CD4-positive, alpha-beta memory T cell (primary cell): ENCODE results near the gene SNCAIP. TPM values are rescaled to one million over a fixed set of nuclear protein-coding genes. Genes with fewer than 3 reads are reported as not detected.

Experiments
- CTCF ChIA-PET: fragments of 350-600 bp; sonication (Branson Sonifier 250); formaldehyde crosslinking; loops from one replicate; lab custom pipeline; 2021; ENCODE audit warnings: inconsistent platforms; ENCODE audit not compliant: partially characterized antibody; lab: Charles Lee
- POLR2A ChIA-PET: fragments of 350-600 bp; sonication (Branson Sonifier 250); formaldehyde crosslinking; loops from one replicate; lab custom pipeline; 2021; ENCODE audit not compliant: partially characterized antibody; lab: Charles Lee
- DNase-seq, 5 donors: peaks; one replicate each; pipeline versions ENCODE4 v3.0.0 to v3.0.0-alpha.2; 2020 to 2022; ENCODE audit warnings: mixed read lengths in 1 of 5
- H3K27ac ChIP-seq: one replicate; pipeline ENCODE4 v1.7.0; 2013; ENCODE audit warnings: low read depth, low read length
- H3K27me3 ChIP-seq: 2 replicates; pipeline ENCODE4 v1.7.0; 2013; ENCODE audit warnings: mild to moderate bottlenecking, low read length, moderate library complexity; ENCODE audit not compliant: insufficient read depth
- H3K36me3 ChIP-seq: 2 replicates; pipeline ENCODE4 v1.7.0; 2013; ENCODE audit warnings: mild to moderate bottlenecking, low read length, moderate library complexity; ENCODE audit not compliant: insufficient read depth
- H3K4me1 ChIP-seq: 2 replicates; pipeline ENCODE4 v1.7.0; 2013; ENCODE audit warnings: mild to moderate bottlenecking, low read length, moderate library complexity; ENCODE audit not compliant: insufficient read depth
- H3K4me3 ChIP-seq, 2 donors: one replicate each; pipeline ENCODE4 v1.7.0; 2013; ENCODE audit warnings: low read length in 2 of 2, mild to moderate bottlenecking in 1 of 2
- H3K9me3 ChIP-seq, 2 donors: one replicate each; pipeline ENCODE4 v1.7.0; 2013; ENCODE audit warnings: low read length in 2 of 2, control low read depth in 1 of 2; ENCODE audit not compliant: control insufficient read depth in 1 of 2
- H3K27ac Mint-ChIP-seq, 7 donors: one replicate each; pipeline ENCODE4 v1.8.0; 2020 to 2021; ENCODE audit warnings: mixed read lengths in 7 of 7, mild to moderate bottlenecking in 6 of 7, inconsistent platforms in 3 of 7, moderate library complexity in 3 of 7
- H3K27me3 Mint-ChIP-seq, 2 donors: one replicate each; pipeline ENCODE4 v1.8.0; 2020 to 2021; ENCODE audit warnings: mixed read lengths in 2 of 2
- H3K36me3 Mint-ChIP-seq, 2 donors: one replicate each; pipeline ENCODE4 v1.8.0; 2020 to 2021; ENCODE audit warnings: mixed read lengths in 2 of 2, inconsistent platforms in 1 of 2, mild to moderate bottlenecking in 1 of 2
- H3K4me1 Mint-ChIP-seq, 4 donors: one replicate each; pipeline ENCODE4 v1.8.0; 2020 to 2021; ENCODE audit warnings: mixed read lengths in 4 of 4, mild to moderate bottlenecking in 1 of 4
- H3K4me3 Mint-ChIP-seq, 8 donors: one replicate each; pipeline ENCODE4 v1.8.0; 2020 to 2021; ENCODE audit warnings: mixed read lengths in 8 of 8, mild to moderate bottlenecking in 7 of 8, moderate library complexity in 6 of 8, inconsistent platforms in 3 of 8
- H3K9me3 Mint-ChIP-seq, 8 donors: one replicate each; pipeline ENCODE4 v1.8.0; 2020 to 2021; ENCODE audit warnings: mixed read lengths in 8 of 8, mild to moderate bottlenecking in 5 of 8, inconsistent platforms in 3 of 8, moderate library complexity in 1 of 8
- intact Hi-C: fragments of 100-400 bp; cut with micrococcal nuclease; formaldehyde crosslinking; loops from one replicate; pipeline ENCODE4 v1.15.1; 2023
- polyA plus RNA-seq, 2 donors: library from polyadenylated mRNA; unstranded; fragments of 300-500 nt; fragmentation: Illumina TruSeq; gene quantifications; one replicate each; pipeline ENCODE4 v1.2.3, GENCODE V29; 2021
- total RNA-seq, 2 experiments: library from RNA; stranded (reverse); gene quantifications; one replicate each; pipeline ENCODE4 v1.2.3, GENCODE V29; 2021

SNCAIP gene
- total and polyA plus RNA-seq, 4 experiments from 2014 or later = not detected

DNA sequence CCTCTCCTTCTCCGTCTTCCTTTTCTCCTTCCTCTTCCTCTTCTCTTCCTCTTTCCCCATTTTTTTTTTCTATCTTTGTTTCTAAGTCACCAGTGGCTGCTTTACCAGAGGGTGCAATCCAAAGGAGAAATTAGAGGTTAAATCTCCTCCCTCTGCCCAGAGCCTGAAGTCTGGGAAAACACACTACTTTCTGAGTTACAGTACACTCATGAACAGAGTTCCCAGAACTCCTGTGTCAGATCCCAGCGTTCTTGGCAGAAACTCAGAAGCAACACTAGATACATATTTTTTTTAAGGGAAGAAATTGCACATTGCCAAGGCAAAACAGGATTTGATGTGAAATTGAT, 189.0 kb downstream of the SNCAIP start:
- H3K9me3 ChIP-seq = no peaks in the 10 kb centered on the region
- Mint-ChIP-seq H3K4me1 (no peaks in the 10 kb centered on the region), H3K4me3 (no peak overlapping the region), H3K36me3 (no peaks in the 10 kb centered on the region), H3K27ac (no peak overlapping the region), H3K9me3 (no peaks in the 10 kb centered on the region), H3K27me3 (peaks cover 0 to 2% of the 10 kb centered on the region in 2 donors)
- no peaks in the 10 kb centered on the region for H3K4me1 ChIP-seq
- H3K4me3 ChIP-seq = no peak overlapping the region
- H3K27ac ChIP-seq = no peak overlapping the region
- no peak for DNase-seq
- intact Hi-C loops = no loop called here
- POLR2A ChIA-PET = no interaction called here
- no peaks in the 10 kb centered on the region for H3K36me3 ChIP-seq
- CTCF ChIA-PET = no interaction called here
- H3K27me3 ChIP-seq = no peaks in the 10 kb centered on the region

DNA sequence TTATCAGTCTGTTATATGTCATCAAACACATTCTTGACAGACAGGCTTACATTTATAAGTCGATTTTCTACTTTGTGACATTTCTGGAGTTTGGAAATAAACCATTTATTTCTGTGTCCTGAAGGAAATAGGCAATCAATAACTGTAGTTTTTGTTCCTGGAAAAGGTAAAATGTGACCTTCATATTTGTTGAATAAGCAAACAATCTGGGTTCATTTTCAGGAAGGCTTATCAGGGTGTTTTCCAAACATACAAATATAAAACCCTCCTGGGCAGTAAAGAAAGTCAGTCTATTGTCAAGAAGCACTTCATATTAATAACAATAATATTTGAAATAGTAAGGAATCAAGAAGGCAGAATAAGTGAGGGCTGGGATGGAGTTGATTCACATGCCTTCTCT, 195.0 kb downstream of the SNCAIP start:
- no peaks in the 10 kb centered on the region for H3K27me3 ChIP-seq
- H3K4me3 Mint-ChIP-seq = no peak overlapping the region
- no peak overlapping the region for H3K4me3 ChIP-seq
- no peaks in the 10 kb centered on the region for H3K36me3 ChIP-seq
- no peaks in the 10 kb centered on the region for H3K9me3 Mint-ChIP-seq
- ChIA-PET POLR2A (no interaction called here), CTCF (no interaction called here)
- no peaks in the 10 kb centered on the region for H3K4me1 ChIP-seq
- DNase-seq = no peak
- H3K27me3 Mint-ChIP-seq = peaks cover 0 to 2% of the 10 kb centered on the region in 2 donors
- intact Hi-C loops = no loop called here
- H3K27ac ChIP-seq = no peak overlapping the region
- no peaks in the 10 kb centered on the region for H3K9me3 ChIP-seq
- H3K27ac Mint-ChIP-seq = no peak overlapping the region
- no peaks in the 10 kb centered on the region for H3K4me1 Mint-ChIP-seq
- H3K36me3 Mint-ChIP-seq = no peaks in the 10 kb centered on the region

DNA sequence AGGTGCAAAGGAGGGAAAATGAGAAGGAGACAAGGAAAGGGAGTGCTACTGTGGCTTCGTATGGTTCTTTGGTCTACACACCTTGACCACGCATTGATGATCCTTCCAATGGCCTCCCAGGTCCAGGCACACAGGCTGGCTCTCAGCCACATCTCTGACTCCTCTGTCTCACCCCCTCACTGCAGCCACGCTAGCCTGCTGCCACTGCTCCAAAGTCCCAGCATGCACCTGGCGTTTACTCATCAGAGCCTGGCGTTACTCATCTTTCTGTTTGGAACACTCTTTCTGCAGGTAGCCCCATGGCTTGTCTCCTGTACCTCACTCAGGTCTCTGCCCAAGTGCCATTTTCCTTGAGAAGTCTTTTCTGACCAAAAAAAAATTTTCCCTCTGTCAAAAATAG, 195.5 kb downstream of the SNCAIP start:
- H3K9me3 ChIP-seq = no peaks in the 10 kb centered on the region
- no peaks in the 10 kb centered on the region for H3K36me3 ChIP-seq
- POLR2A ChIA-PET = no interaction called here
- intact Hi-C loops = no loop called here
- H3K27ac ChIP-seq = no peak overlapping the region
- no peaks in the 10 kb centered on the region for H3K4me1 ChIP-seq
- Mint-ChIP-seq H3K36me3 (no peaks in the 10 kb centered on the region), H3K4me3 (no peak overlapping the region), H3K27me3 (peaks cover 0 to 2% of the 10 kb centered on the region in 2 donors), H3K4me1 (no peaks in the 10 kb centered on the region), H3K9me3 (no peaks in the 10 kb centered on the region), H3K27ac (no peak overlapping the region)
- no peak for DNase-seq
- H3K4me3 ChIP-seq = no peak overlapping the region
- no peaks in the 10 kb centered on the region for H3K27me3 ChIP-seq
- CTCF ChIA-PET = no interaction called here

- Mint-ChIP-seq H3K4me1 (no peaks in the 10 kb centered on the region), H3K27ac (no peak overlapping the region), H3K4me3 (no peak overlapping the region), H3K9me3 (no peaks in the 10 kb centered on the region), H3K36me3 (no peaks in the 10 kb centered on the region), H3K27me3 (no peaks in the 10 kb centered on the region)
- Histone ChIP-seq H3K4me1 (no peaks in the 10 kb centered on the region), H3K36me3 (no peaks in the 10 kb centered on the region), H3K4me3 (no peak overlapping the region), H3K27ac (no peak overlapping the region), H3K9me3 (no peaks in the 10 kb centered on the region), H3K27me3 (no peaks in the 10 kb centered on the region)
- intact Hi-C loops = no loop called here
- POLR2A ChIA-PET = no interaction called here
- CTCF ChIA-PET = no interaction called here
- DNase-seq = no peak
These were observed 196.6 kb downstream of the SNCAIP start for GRCh38 chr5:122508623-122509022.

Other genes starting within 250 kb of the SNCAIP start
- not detected for gene LOX, start 234.0 kb upstream of the SNCAIP start, total RNA-seq
- under 1 TPM in 1 of 2 donors, not detected in 1; 0.03 TPM for gene LOX, start 234.0 kb upstream of the SNCAIP start, polyA plus RNA-seq
- under 1 TPM in 1 of 2 experiments, not detected in 1; 0.17 TPM for gene ZNF474, start 182.7 kb upstream of the SNCAIP start, total RNA-seq
- under 1 TPM in 1 of 2 donors, not detected in 1; 0.30 TPM for gene ZNF474, start 182.7 kb upstream of the SNCAIP start, polyA plus RNA-seq